Measurements from ENCODE around the gene SLC2A5. TPM values are rescaled to one million over a fixed set of nuclear protein-coding genes. Genes with fewer than 3 reads are reported as not detected.

Gene SLC2A5
- polyA plus RNA-seq, 3 donors = 0.75 to 1.3 (median 0.81) TPM

DNA sequence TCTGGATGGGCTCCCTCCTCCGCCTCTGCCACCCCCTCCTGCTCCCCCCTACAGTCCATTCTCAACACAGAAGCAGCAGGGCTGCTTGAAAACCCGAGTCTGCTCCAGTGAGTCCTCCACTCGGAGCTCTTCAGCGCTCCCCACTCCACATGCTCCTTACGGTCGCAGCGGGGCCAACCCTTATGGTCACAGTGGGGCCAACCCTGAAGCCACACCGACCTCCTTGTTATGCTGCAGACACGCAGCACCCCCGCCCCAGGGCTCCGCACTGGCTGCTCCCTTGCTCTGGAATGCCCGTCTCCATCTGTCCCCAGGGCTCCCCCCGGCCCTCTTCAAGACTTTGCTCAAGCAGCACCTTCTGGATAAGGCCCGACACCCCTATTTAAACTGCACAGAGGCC lies 36.9 kb upstream of the SLC2A5 start:
- H2AFZ ChIP-seq (ENCODE audit: insufficient read depth, low read depth, low read length, poor library complexity, severe bottlenecking) = no peak overlapping the region
- Mint-ChIP-seq H3K4me1 (peaks cover 8% of the 10 kb centered on the region), H3K9me3 (no peaks in the 10 kb centered on the region), H3K36me3 (peaks cover 12 to 35% of the 10 kb centered on the region in 2 donors), H3K27me3 (ENCODE audit: low read depth in 3 of 3) (peaks cover 0 to 4% (median 0%) of the 10 kb centered on the region in 3 donors), H3K27ac (peak overlapping the region in 1 of 7 donors; percentile 35), H3K4me3 (no peak overlapping the region)
- H3K4me1 ChIP-seq (ENCODE audit: control insufficient read depth in 1 of 2, insufficient read depth in 2 of 2, low read length in 2 of 2) = no peaks in the 10 kb centered on the region
- H4K20me1 ChIP-seq (ENCODE audit: insufficient read depth, low read length) = no peaks in the 10 kb centered on the region
- H3K4me2 ChIP-seq (replicated peaks; ENCODE audit: extremely low read depth, low read length, poor library complexity, severe bottlenecking) = no peak overlapping the region
- H3K4me3 ChIP-seq (replicated peaks in 1 of 3; ENCODE audit: low read depth in 2 of 3, low read length in 3 of 3) = no peak overlapping the region
- no peaks in the 10 kb centered on the region for H3K27me3 ChIP-seq (ENCODE audit: control insufficient read depth in 2 of 2, insufficient read depth in 2 of 2, low read length in 2 of 2)
- H3K27ac ChIP-seq (ENCODE audit: low read depth in 1 of 2, low read length in 2 of 2) = no peak overlapping the region
- intact Hi-C loops (cut with micrococcal nuclease) = loop anchor here (10.0 kb wide), 1 partner anchor 181 kb away; no protein-coding TSS in a partner anchor
- H3K36me3 ChIP-seq (replicated peaks in 1 of 2; ENCODE audit: control insufficient read depth in 1 of 2, insufficient read depth in 2 of 2, low read length in 2 of 2) = peaks cover 0 to 4% of the 10 kb centered on the region in 2 donors
- no peak for DNase-seq
- H3K9me3 ChIP-seq (replicated peaks in 1 of 2; ENCODE audit: control insufficient read depth in 1 of 2, insufficient read depth in 1 of 2, low read length in 2 of 2) = no peaks in the 10 kb centered on the region
- no peaks in the 10 kb centered on the region for H3K79me2 ChIP-seq (ENCODE audit: insufficient read depth, low read length)
- WGBS (ENCODE audit: insufficient coverage) = 96% methylated on average over 13 of the region's 14 CpGs
- H3K9ac ChIP-seq (ENCODE audit: insufficient read depth, low read length, poor library complexity, severe bottlenecking) = no peak overlapping the region
- TF ChIP-seq, protein P1, sequence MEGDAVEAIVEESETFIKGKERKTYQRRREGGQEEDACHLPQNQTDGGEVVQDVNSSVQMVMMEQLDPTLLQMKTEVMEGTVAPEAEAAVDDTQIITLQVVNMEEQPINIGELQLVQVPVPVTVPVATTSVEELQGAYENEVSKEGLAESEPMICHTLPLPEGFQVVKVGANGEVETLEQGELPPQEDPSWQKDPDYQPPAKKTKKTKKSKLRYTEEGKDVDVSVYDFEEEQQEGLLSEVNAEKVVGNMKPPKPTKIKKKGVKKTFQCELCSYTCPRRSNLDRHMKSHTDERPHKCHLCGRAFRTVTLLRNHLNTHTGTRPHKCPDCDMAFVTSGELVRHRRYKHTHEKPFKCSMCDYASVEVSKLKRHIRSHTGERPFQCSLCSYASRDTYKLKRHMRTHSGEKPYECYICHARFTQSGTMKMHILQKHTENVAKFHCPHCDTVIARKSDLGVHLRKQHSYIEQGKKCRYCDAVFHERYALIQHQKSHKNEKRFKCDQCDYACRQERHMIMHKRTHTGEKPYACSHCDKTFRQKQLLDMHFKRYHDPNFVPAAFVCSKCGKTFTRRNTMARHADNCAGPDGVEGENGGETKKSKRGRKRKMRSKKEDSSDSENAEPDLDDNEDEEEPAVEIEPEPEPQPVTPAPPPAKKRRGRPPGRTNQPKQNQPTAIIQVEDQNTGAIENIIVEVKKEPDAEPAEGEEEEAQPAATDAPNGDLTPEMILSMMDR (IDR thresholded peaks at IDR 0.05) = no peak

DNA sequence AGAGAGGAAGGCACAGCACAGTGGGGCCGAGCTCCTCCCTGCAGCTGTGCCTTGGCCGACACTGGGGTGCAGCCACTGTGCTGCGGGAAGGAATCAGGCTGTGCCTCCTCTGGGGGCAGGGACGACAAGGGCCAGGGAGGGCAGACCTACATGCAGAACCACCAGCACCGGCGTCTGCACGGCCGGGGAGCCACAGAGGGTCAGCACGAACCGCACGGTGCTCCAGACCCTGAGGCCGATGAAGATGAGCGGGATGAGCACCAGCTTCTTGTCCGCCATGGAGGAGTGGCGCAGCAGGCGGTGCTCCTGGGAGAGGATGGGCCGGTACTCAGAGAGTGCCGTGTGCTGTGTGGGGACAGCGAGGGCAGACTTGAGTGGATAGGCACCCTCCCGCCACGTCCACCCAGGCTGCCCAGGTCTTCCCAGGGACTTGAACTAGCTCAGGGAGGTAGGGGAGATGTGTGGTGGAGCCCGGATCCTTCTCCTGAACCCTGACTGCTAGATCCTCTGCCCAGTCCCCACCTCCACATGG lies 36.0 kb upstream of the SLC2A5 start:
- Histone ChIP-seq H3K9ac (ENCODE audit: insufficient read depth, low read length, poor library complexity, severe bottlenecking) (no peak overlapping the region), H2AFZ (ENCODE audit: insufficient read depth, low read depth, low read length, poor library complexity, severe bottlenecking) (no peak overlapping the region), H3K4me3 (replicated peaks in 1 of 3; ENCODE audit: low read depth in 2 of 3, low read length in 3 of 3) (no peak overlapping the region), H3K4me1 (ENCODE audit: control insufficient read depth in 1 of 2, insufficient read depth in 2 of 2, low read length in 2 of 2) (no peaks in the 10 kb centered on the region), H3K4me2 (replicated peaks; ENCODE audit: extremely low read depth, low read length, poor library complexity, severe bottlenecking) (no peak overlapping the region), H3K36me3 (replicated peaks in 1 of 2; ENCODE audit: control insufficient read depth in 1 of 2, insufficient read depth in 2 of 2, low read length in 2 of 2) (peaks cover 0 to 4% of the 10 kb centered on the region in 2 donors), H3K27me3 (ENCODE audit: control insufficient read depth in 2 of 2, insufficient read depth in 2 of 2, low read length in 2 of 2) (no peaks in the 10 kb centered on the region), H3K9me3 (replicated peaks in 1 of 2; ENCODE audit: control insufficient read depth in 1 of 2, insufficient read depth in 1 of 2, low read length in 2 of 2) (no peaks in the 10 kb centered on the region), H4K20me1 (ENCODE audit: insufficient read depth, low read length) (no peaks in the 10 kb centered on the region), H3K79me2 (ENCODE audit: insufficient read depth, low read length) (no peaks in the 10 kb centered on the region), H3K27ac (ENCODE audit: low read depth in 1 of 2, low read length in 2 of 2) (no peak overlapping the region)
- intact Hi-C loops (cut with micrococcal nuclease) = loop anchor here (10.0 kb wide), 1 partner anchor 181 kb away; no protein-coding TSS in a partner anchor
- Mint-ChIP-seq H3K4me1 (peaks cover 4% of the 10 kb centered on the region), H3K9me3 (no peaks in the 10 kb centered on the region), H3K4me3 (no peak overlapping the region), H3K36me3 (peaks cover 12 to 34% of the 10 kb centered on the region in 2 donors), H3K27me3 (ENCODE audit: low read depth in 3 of 3) (peaks cover 0 to 4% (median 0%) of the 10 kb centered on the region in 3 donors), H3K27ac (no peak overlapping the region)
- DNase-seq = no peak
- TF ChIP-seq, protein P1 (IDR thresholded peaks at IDR 0.05) = no peak
- WGBS (ENCODE audit: insufficient coverage) = 96% methylated on average over 18 of the region's 22 CpGs
